Measurements from ENCODE around the gene SSTR5.

SSTR5 gene

GRCh38 chr16:1055557-1055924 lies 17.0 kb upstream of the SSTR5 start:
- no peak overlapping the region for H3K4me3 ChIP-seq (ENCODE audit: low read depth in 1 of 2, low read length in 2 of 2)
- H3K4me2 ChIP-seq (ENCODE audit: insufficient read depth, low read length), result no peak overlapping the region
- ATAC-seq (ENCODE audit: insufficient read depth, low read depth), result no peak
- no peaks in the 10 kb centered on the region for H3K79me2 ChIP-seq (ENCODE audit: insufficient read depth, low read length)
- H4K20me1 ChIP-seq (ENCODE audit: insufficient read depth, low read length), result no peaks in the 10 kb centered on the region; the same call in 1 of the 2 replicates
- TF ChIP-seq EZH2 (IDR thresholded peaks at IDR 0.05; ENCODE audit: borderline replicate concordance, low read depth, low read length, severe bottlenecking), result no peak
- TF ChIP-seq, protein P1, sequence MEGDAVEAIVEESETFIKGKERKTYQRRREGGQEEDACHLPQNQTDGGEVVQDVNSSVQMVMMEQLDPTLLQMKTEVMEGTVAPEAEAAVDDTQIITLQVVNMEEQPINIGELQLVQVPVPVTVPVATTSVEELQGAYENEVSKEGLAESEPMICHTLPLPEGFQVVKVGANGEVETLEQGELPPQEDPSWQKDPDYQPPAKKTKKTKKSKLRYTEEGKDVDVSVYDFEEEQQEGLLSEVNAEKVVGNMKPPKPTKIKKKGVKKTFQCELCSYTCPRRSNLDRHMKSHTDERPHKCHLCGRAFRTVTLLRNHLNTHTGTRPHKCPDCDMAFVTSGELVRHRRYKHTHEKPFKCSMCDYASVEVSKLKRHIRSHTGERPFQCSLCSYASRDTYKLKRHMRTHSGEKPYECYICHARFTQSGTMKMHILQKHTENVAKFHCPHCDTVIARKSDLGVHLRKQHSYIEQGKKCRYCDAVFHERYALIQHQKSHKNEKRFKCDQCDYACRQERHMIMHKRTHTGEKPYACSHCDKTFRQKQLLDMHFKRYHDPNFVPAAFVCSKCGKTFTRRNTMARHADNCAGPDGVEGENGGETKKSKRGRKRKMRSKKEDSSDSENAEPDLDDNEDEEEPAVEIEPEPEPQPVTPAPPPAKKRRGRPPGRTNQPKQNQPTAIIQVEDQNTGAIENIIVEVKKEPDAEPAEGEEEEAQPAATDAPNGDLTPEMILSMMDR (IDR thresholded peaks at IDR 0.05; ENCODE audit: borderline replicate concordance, extremely low read depth, low read length, poor library complexity, severe bottlenecking), result no peak
- no peaks in the 10 kb centered on the region for H3K27me3 ChIP-seq (ENCODE audit: insufficient read depth, low read length, poor library complexity)
- no peaks in the 10 kb centered on the region for H3K36me3 ChIP-seq (ENCODE audit: insufficient read depth, low read length)
- no peak for DNase-seq
- H3K27ac ChIP-seq (ENCODE audit: low read length), result no peak overlapping the region
- H2AFZ ChIP-seq (ENCODE audit: low read depth, low read length), result no peak overlapping the region
- no peaks in the 10 kb centered on the region for H3K9me3 ChIP-seq (ENCODE audit: insufficient read depth, low read length, severe bottlenecking)
- no peak overlapping the region for H3K9ac ChIP-seq (ENCODE audit: low read depth, low read length)
- no peaks in the 10 kb centered on the region for H3K4me1 ChIP-seq (ENCODE audit: insufficient read depth, low read length)

DNA sequence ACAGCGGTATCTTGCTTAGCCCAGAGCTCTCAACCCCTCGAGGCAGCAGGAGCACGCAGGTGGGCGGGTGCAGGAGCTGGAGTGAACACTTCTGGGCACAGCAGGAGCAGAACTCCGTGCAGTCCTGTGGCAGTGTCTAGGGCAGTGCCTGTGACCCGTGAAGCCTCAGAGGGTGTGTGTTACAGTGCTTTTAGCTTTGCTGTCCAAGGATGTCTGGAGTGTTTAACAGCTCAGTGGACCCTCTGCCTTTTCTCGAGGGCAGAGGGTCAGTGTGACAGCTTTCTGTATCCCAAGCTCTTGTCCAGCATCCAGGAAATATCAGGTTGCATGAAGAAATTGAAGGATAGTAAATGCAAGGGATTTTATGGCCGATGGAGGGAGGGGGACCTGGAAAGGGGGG lies 16.4 kb upstream of the SSTR5 start:
- Histone ChIP-seq H3K27me3 (ENCODE audit: insufficient read depth, low read length, poor library complexity) (no peaks in the 10 kb centered on the region), H3K4me1 (ENCODE audit: insufficient read depth, low read length) (no peaks in the 10 kb centered on the region), H4K20me1 (ENCODE audit: insufficient read depth, low read length) (no peaks in the 10 kb centered on the region; the same call in 1 of the 2 replicates), H3K27ac (ENCODE audit: low read length) (no peak overlapping the region), H3K36me3 (ENCODE audit: insufficient read depth, low read length) (no peaks in the 10 kb centered on the region), H3K4me3 (ENCODE audit: low read depth in 1 of 2, low read length in 2 of 2) (no peak overlapping the region), H3K9me3 (ENCODE audit: insufficient read depth, low read length, severe bottlenecking) (no peaks in the 10 kb centered on the region), H3K79me2 (ENCODE audit: insufficient read depth, low read length) (no peaks in the 10 kb centered on the region), H2AFZ (ENCODE audit: low read depth, low read length) (no peak overlapping the region), H3K4me2 (ENCODE audit: insufficient read depth, low read length) (no peak overlapping the region), H3K9ac (ENCODE audit: low read depth, low read length) (no peak overlapping the region)
- DNase-seq (no peak), ATAC-seq (ENCODE audit: insufficient read depth, low read depth) (no peak)
- TF ChIP-seq, protein P1 (IDR thresholded peaks at IDR 0.05; ENCODE audit: borderline replicate concordance, extremely low read depth, low read length, poor library complexity, severe bottlenecking), result no peak
- no peak for TF ChIP-seq EZH2 (IDR thresholded peaks at IDR 0.05; ENCODE audit: borderline replicate concordance, low read depth, low read length, severe bottlenecking)

- no peaks in the 10 kb centered on the region for H3K36me3 ChIP-seq (ENCODE audit: insufficient read depth, low read length)
- no peaks in the 10 kb centered on the region for H3K4me1 ChIP-seq (ENCODE audit: insufficient read depth, low read length)
- H3K79me2 ChIP-seq (ENCODE audit: insufficient read depth, low read length), result no peaks in the 10 kb centered on the region
- no peak overlapping the region for H3K9ac ChIP-seq (ENCODE audit: low read depth, low read length)
- H3K4me3 ChIP-seq (ENCODE audit: low read depth in 1 of 2, low read length in 2 of 2), result no peak overlapping the region
- no peak overlapping the region for H3K27ac ChIP-seq (ENCODE audit: low read length)
- H2AFZ ChIP-seq (ENCODE audit: low read depth, low read length), result no peak overlapping the region
- DNase-seq (no peak), ATAC-seq (ENCODE audit: insufficient read depth, low read depth) (no peak)
- TF ChIP-seq EZH2 (IDR thresholded peaks at IDR 0.05; ENCODE audit: borderline replicate concordance, low read depth, low read length, severe bottlenecking), result no peak
- TF ChIP-seq, protein P1 (IDR thresholded peaks at IDR 0.05; ENCODE audit: borderline replicate concordance, extremely low read depth, low read length, poor library complexity, severe bottlenecking), result peak; percentile 55
- H4K20me1 ChIP-seq (ENCODE audit: insufficient read depth, low read length), result no peaks in the 10 kb centered on the region; the same call in 1 of the 2 replicates
- no peak overlapping the region for H3K4me2 ChIP-seq (ENCODE audit: insufficient read depth, low read length)
- no peaks in the 10 kb centered on the region for H3K27me3 ChIP-seq (ENCODE audit: insufficient read depth, low read length, poor library complexity)
- H3K9me3 ChIP-seq (ENCODE audit: insufficient read depth, low read length, severe bottlenecking), result no peaks in the 10 kb centered on the region
These were observed 15.2 kb upstream of the SSTR5 start for GRCh38 chr16:1057252-1057932.

Data from DND-41 (cell line).